BE2C (cell line): ENCODE data around the gene SH3BP5L.
"Not testable (repeated sequence)": the region's sequence is repeated elsewhere in the genome, so short reads cannot be mapped to it uniquely, and the experiment has no call there.

Experiments used
- DNase-seq: peaks from one replicate; pipeline ENCODE4 v3.0.0-alpha.2; 2020
- H3K27me3 ChIP-seq: fragments of 250-450 bp; sonication (Bioruptor Pico); 2 replicates; pipeline ENCODE4 v1.5.1; 2020; ENCODE audit warnings: mild to moderate bottlenecking
- H3K36me3 ChIP-seq: fragments of 250-450 bp; sonication (Bioruptor Pico); 2 replicates; pipeline ENCODE4 v1.5.1; 2020; ENCODE audit warnings: mild to moderate bottlenecking
- H3K4me1 ChIP-seq: fragments of 250-450 bp; sonication (Bioruptor Pico); 2 replicates; pipeline ENCODE4 v1.5.1; 2020
- H3K4me3 ChIP-seq: 2 replicates; pipeline ENCODE4 v1.5.1; 2011; ENCODE audit warnings: low read depth, low read length
- H3K9me3 ChIP-seq: fragments of 250-450 bp; sonication (Bioruptor Pico); 2 replicates; pipeline ENCODE4 v1.5.1; 2020
- CTCF ChIP-seq: IDR thresholded peaks from 2 replicates; pipeline ENCODE4 v1.5.1; 2012; ENCODE audit warnings: mild to moderate bottlenecking, low read depth, low read length

The SH3BP5L gene

GRCh38 chr1:248837045-248837780, 11.5 kb upstream of the SH3BP5L start:
- no peaks in the 10 kb centered on the region for H3K36me3 ChIP-seq
- H3K4me3 ChIP-seq, result peak overlapping the region; percentile 85
- TF ChIP-seq CTCF, result no peak
- H3K4me1 ChIP-seq, result no peaks in the 10 kb centered on the region
- DNase-seq, result no peak
- H3K9me3 ChIP-seq, result no peaks in the 10 kb centered on the region
- peaks cover 31% of the 10 kb centered on the region for H3K27me3 ChIP-seq

DNA sequence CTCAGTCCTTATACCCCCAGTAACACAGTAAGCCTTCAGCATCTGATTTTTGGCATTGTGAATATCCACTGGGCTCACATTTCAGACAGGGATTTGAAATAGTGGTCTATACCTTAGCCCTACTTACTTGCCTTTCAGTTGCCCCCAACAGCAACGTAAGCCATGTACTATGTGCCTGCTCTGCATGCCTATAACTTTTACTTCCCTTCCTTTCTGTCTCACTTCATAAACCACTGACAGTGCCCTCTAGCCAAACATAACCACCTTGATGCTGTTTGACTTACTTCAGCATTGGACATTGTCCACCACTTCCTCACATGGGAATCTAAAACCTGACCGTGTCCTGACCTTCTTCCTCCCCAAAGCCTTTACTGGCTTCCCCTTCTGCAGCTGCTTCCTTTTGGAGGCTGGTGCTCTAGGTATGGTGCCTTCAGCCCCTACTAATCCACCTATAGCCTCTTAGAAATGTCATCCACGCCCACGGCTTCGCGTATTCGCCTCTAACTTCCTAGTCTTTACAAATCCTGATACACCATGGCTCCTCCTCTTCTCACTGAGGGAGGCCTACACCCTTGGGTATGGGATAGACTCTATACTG, 8.7 kb upstream of the SH3BP5L start:
- Histone ChIP-seq H3K4me3 (no peak overlapping the region), H3K4me1 (no peaks in the 10 kb centered on the region), H3K36me3 (no peaks in the 10 kb centered on the region), H3K9me3 (no peaks in the 10 kb centered on the region; the same call in 1 of the 2 replicates), H3K27me3 (peaks cover 41% of the 10 kb centered on the region)
- TF ChIP-seq CTCF, result no peak
- DNase-seq, result no peak

DNA sequence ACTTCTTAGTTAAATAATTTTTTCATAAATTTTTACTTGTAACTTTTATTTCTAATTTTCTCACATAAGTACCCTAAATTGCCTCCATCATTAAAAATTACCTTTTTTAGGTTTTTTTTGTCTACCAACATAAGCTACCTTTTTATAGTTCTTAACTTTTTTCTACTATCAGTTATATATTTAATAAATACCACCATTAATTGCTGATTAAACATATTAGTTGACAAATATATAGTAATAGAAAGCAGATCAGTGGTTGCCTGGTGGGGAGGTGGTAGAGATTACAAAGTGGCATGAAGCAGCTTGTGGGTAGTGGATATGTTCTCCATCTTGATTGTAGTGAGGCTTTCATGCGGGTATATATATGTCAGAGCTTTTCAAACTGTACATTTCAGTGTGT, 6.1 kb upstream of the SH3BP5L start:
- DNase-seq, result no peak
- Histone ChIP-seq H3K9me3 (no peaks in the 10 kb centered on the region; the same call in 1 of the 2 replicates), H3K4me3 (no peak overlapping the region), H3K36me3 (no peaks in the 10 kb centered on the region), H3K27me3 (peaks cover 41% of the 10 kb centered on the region), H3K4me1 (no peaks in the 10 kb centered on the region; the same call in 1 of the 2 replicates)
- TF ChIP-seq CTCF, result no peak

DNA sequence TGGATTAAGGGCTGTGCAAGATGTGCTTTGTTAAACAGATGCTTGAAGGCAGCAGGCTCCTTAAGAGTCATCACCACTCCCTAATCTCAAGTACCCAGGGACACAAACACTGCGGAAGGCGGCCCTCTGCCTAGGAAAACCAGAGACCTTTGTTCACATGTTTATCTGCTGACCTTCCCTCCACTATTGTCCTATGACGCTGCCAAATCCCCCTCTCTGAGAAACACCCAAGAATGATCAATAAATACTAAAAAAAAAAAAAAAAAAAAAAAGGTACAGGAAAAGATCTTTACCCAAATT, 5.0 kb upstream of the SH3BP5L start:
- not testable (repeated sequence) for H3K4me1 ChIP-seq, H3K9me3 ChIP-seq, H3K4me3 ChIP-seq, H3K36me3 ChIP-seq, DNase-seq
- H3K27me3 ChIP-seq, result peaks cover 41% of the 10 kb centered on the region

GRCh38 chr1:248828845-248829244, 3.1 kb upstream of the SH3BP5L start:
- peaks cover 25% of the 10 kb centered on the region for H3K27me3 ChIP-seq
- DNase-seq, result no peak
- no peaks in the 10 kb centered on the region; the same call in 1 of the 2 replicates for H3K9me3 ChIP-seq
- no peaks in the 10 kb centered on the region; the same call in 1 of the 2 replicates for H3K4me1 ChIP-seq
- peaks cover 5% of the 10 kb centered on the region for H3K36me3 ChIP-seq
- no peak overlapping the region for H3K4me3 ChIP-seq
- no peak for TF ChIP-seq CTCF

GRCh38 chr1:248825573-248825908, 174 bp downstream of the SH3BP5L start:
- H3K9me3 ChIP-seq, result no peaks in the 10 kb centered on the region
- H3K27me3 ChIP-seq, result no peaks in the 10 kb centered on the region
- peaks cover 26% of the 10 kb centered on the region for H3K36me3 ChIP-seq
- no peaks in the 10 kb centered on the region; the same call in 1 of the 2 replicates for H3K4me1 ChIP-seq
- H3K4me3 ChIP-seq, result peak overlapping the region; percentile 68
- DNase-seq, result no peak
- TF ChIP-seq CTCF, result no peak
